Activated CD8-positive, alpha-beta memory T cell treated with anti-CD3 and anti-CD28 coated beads, Interleukin-2, amount 10 ng/mL, durations not matched to agents 7 days and 5 days (primary cell): Measurements from ENCODE around the gene SRGAP1. TPM values are rescaled to one million over a fixed set of nuclear protein-coding genes. Genes with fewer than 3 reads are reported as not detected.
"Not testable (repeated sequence)": the region's sequence is repeated elsewhere in the genome, so short reads cannot be mapped to it uniquely, and the experiment has no call there.

ENCODE experiments used
- ATAC-seq: fragments of 150-1000 bp; cut with Tn5 transposase; one replicate; pipeline ENCODE4 v1.10.0; 2021; ENCODE audit warnings: moderate library complexity
- CTCF ChIA-PET: fragments of 350-600 bp; sonication (Branson Sonifier 250); formaldehyde crosslinking; loops from one replicate; lab custom pipeline; 2021; ENCODE audit warnings: antibody characterized with exemption; lab: Charles Lee
- DNase-seq: peaks from one replicate; pipeline ENCODE4 v3.0.0-alpha.2; 2020
- H3K27ac Mint-ChIP-seq: one replicate; pipeline ENCODE4 v1.8.0; 2021; ENCODE audit warnings: mild to moderate bottlenecking, mixed read lengths
- H3K27me3 Mint-ChIP-seq: one replicate; pipeline ENCODE4 v1.8.0; 2021; ENCODE audit warnings: mixed read lengths
- H3K36me3 Mint-ChIP-seq: one replicate; pipeline ENCODE4 v1.8.0; 2021; ENCODE audit warnings: mild to moderate bottlenecking, mixed read lengths
- H3K4me1 Mint-ChIP-seq: one replicate; pipeline ENCODE4 v1.8.0; 2021; ENCODE audit warnings: mixed read lengths
- H3K4me3 Mint-ChIP-seq: one replicate; pipeline ENCODE4 v1.8.0; 2021; ENCODE audit warnings: mild to moderate bottlenecking, moderate library complexity, mixed read lengths
- H3K9me3 Mint-ChIP-seq: one replicate; pipeline ENCODE4 v1.8.0; 2022; ENCODE audit warnings: low read depth, mixed read lengths
- total RNA-seq, 2 experiments: library from RNA; stranded (reverse); gene quantifications; one replicate each; pipeline ENCODE4 v1.2.3, GENCODE V29; 2021

Gene SRGAP1
- total RNA-seq, 2 experiments from 2014 or later: 0.14 TPM; not detected in 1

GRCh38 chr12:64131456-64131855, 287.0 kb downstream of the SRGAP1 start:
- H3K36me3 Mint-ChIP-seq, H3K27me3 Mint-ChIP-seq, DNase-seq, ATAC-seq, H3K4me1 Mint-ChIP-seq, H3K27ac Mint-ChIP-seq, H3K9me3 Mint-ChIP-seq, H3K4me3 Mint-ChIP-seq, CTCF ChIA-PET: not testable (repeated sequence)

DNA sequence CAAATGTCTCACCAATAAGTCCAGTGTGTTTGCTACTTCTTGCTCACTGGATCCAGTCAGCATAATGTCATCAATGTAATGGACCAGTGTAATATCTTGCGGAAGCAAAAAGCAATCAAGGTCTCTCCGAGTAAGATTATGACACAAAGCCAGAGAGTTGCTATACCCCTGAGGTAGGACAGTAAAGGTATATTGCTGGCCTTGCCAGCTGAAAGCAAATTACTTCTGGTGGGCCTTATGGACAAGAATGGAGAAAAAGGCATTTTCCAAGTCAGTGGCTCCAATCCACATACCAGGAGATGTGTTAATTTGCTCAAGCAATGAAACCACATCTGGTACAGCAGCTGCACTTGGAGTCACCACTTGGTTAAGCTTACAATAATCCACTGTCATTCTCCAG, 288.2 kb downstream of the SRGAP1 start:
- H3K9me3 Mint-ChIP-seq, H3K36me3 Mint-ChIP-seq, H3K4me1 Mint-ChIP-seq, H3K27me3 Mint-ChIP-seq, DNase-seq, H3K4me3 Mint-ChIP-seq, ATAC-seq, H3K27ac Mint-ChIP-seq, CTCF ChIA-PET: not testable (repeated sequence)

GRCh38 chr12:64137117-64137516, 292.6 kb downstream of the SRGAP1 start:
- no peaks in the 10 kb centered on the region for H3K36me3 Mint-ChIP-seq

DNA sequence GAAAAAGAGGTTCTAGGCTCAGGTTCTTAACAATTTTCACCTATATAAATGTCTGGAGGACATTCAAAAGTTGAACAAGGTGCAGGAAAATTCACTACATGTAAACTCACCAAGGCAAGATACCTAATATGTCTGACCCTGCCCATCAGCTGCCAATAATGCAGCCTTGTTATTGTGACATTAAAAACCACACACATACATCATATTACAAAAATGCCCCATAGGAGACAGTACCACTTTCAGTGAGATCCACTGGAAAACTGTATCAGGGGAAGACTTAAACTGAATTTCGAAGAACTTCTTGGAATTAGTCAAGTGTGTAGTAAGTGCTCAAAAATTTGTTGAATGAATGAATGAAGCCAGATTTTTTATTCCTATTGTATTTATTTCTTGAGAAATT, 294.5 kb downstream of the SRGAP1 start:
- H3K27ac Mint-ChIP-seq: no peak overlapping the region
- no peaks in the 10 kb centered on the region for H3K27me3 Mint-ChIP-seq
- ATAC-seq: no peak
- no peak for DNase-seq
- no peak overlapping the region for H3K4me3 Mint-ChIP-seq
- no peaks in the 10 kb centered on the region for H3K4me1 Mint-ChIP-seq
- no peaks in the 10 kb centered on the region for H3K9me3 Mint-ChIP-seq
- CTCF ChIA-PET: no interaction called here
- no peaks in the 10 kb centered on the region for H3K36me3 Mint-ChIP-seq

More at GRCh38 chr12:64137117-64137516, 292.6 kb downstream of the SRGAP1 start:
- Mint-ChIP-seq H3K27me3 (no peaks in the 10 kb centered on the region), H3K9me3 (peaks cover 2% of the 10 kb centered on the region), H3K27ac (no peak overlapping the region), H3K4me3 (no peak overlapping the region), H3K4me1 (no peaks in the 10 kb centered on the region)
- DNase-seq: no peak
- CTCF ChIA-PET: no interaction called here
- ATAC-seq: no peak

DNA sequence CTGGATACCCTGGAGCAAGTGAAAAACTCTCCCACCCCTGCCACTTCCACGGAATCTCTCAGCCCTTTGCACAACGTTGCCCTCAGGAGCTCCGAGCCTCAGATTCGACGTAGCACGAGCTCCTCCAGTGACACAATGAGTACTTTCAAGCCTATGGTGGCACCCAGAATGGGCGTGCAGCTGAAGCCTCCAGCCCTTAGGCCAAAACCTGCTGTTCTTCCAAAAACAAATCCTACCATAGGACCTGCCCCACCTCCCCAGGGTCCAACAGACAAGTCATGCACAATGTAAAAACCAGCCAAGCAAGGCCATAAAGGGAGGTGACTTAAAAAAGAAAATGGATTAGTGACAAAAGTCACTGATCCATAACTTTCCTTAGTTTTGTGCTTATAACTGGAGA, 297.9 kb downstream of the SRGAP1 start:
- Mint-ChIP-seq H3K27ac (no peak overlapping the region), H3K27me3 (no peaks in the 10 kb centered on the region)
- CTCF ChIA-PET: no interaction called here

GRCh38 chr12:64142784-64143183, 298.3 kb downstream of the SRGAP1 start:
- ATAC-seq: no peak
- Mint-ChIP-seq H3K27ac (no peak overlapping the region), H3K27me3 (no peaks in the 10 kb centered on the region), H3K4me3 (no peak overlapping the region), H3K4me1 (peaks cover 7% of the 10 kb centered on the region), H3K9me3 (no peaks in the 10 kb centered on the region), H3K36me3 (no peaks in the 10 kb centered on the region)
- DNase-seq: no peak
- CTCF ChIA-PET: no interaction called here

More for the DNA sequence above, 297.9 kb downstream of the SRGAP1 start:
- H3K36me3 Mint-ChIP-seq: no peaks in the 10 kb centered on the region
- H3K4me1 Mint-ChIP-seq: peaks cover 4% of the 10 kb centered on the region
- H3K4me3 Mint-ChIP-seq: no peak overlapping the region
- no peaks in the 10 kb centered on the region for H3K9me3 Mint-ChIP-seq
- ATAC-seq (no peak), DNase-seq (no peak)

DNA sequence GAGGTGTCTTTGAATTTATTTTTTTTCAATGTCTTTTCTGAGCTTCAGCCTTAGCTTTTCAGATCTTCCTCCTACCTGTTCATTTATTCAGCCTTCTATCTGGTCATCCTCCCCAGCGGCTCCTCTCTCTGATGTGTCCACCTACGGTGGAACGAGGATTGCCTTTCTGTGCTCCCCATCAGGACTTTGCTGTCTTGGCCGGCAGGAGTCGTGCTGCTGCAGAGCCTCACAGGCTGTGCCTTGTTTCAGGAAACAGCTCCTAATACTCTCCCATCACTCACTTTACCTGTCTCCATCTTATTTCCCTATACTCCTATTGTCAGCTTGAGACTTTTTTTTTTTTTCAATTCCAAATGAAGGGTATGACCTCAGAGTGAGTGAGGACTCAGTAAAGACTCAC, 300.7 kb downstream of the SRGAP1 start:
- Mint-ChIP-seq H3K4me3 (no peak overlapping the region), H3K9me3 (no peaks in the 10 kb centered on the region), H3K4me1 (peaks cover 9% of the 10 kb centered on the region), H3K27ac (no peak overlapping the region), H3K27me3 (no peaks in the 10 kb centered on the region), H3K36me3 (no peaks in the 10 kb centered on the region)
- ATAC-seq (no peak), DNase-seq (no peak)
- CTCF ChIA-PET: no interaction called here

DNA sequence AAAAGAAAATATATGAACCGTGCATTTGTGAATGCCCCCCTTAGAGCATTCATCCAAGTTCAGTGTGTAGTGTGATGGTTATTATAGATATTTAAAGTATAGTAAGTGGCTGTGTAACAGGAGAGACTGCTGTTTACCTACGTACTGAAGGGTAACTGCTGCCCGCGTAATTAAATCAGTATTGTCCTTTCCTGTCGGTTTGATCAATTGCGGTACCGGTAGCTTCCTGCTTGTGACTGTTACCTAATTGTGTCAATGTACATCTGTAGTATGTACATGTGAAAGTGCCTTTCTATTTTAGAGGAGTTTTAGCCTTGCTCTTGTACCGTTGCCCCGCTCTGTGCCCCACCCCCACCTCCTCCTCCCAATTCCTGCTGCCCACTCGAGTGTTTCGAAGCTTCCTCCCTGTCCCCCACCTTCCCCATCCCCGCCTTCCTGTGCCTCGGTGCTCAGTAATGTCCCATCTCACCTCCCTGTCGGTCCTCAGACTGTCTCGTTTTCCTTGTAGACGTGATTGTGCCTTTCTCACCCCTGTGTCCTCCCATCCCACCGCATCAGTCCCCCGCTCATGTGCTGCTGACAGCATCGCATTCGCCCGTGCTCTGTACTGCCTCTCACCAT, 302.6 kb downstream of the SRGAP1 start:
- Mint-ChIP-seq H3K27me3 (no peaks in the 10 kb centered on the region), H3K27ac (no peak overlapping the region), H3K36me3 (no peaks in the 10 kb centered on the region), H3K4me1 (peaks cover 9% of the 10 kb centered on the region), H3K9me3 (no peaks in the 10 kb centered on the region), H3K4me3 (peak overlapping the region; percentile 38)
- no peak for ATAC-seq
- no peak for DNase-seq
- CTCF ChIA-PET: no interaction called here

- Mint-ChIP-seq H3K36me3 (no peaks in the 10 kb centered on the region), H3K27ac (no peak overlapping the region), H3K27me3 (no peaks in the 10 kb centered on the region), H3K4me3 (no peak overlapping the region), H3K4me1 (peaks cover 9% of the 10 kb centered on the region), H3K9me3 (no peaks in the 10 kb centered on the region)
- ATAC-seq (no peak), DNase-seq (no peak)
- CTCF ChIA-PET: no interaction called here
Observed at GRCh38 chr12:64147875-64148274, 303.4 kb downstream of the SRGAP1 start.

- Mint-ChIP-seq H3K27me3 (no peaks in the 10 kb centered on the region), H3K9me3 (no peaks in the 10 kb centered on the region), H3K4me3 (no peak overlapping the region), H3K4me1 (no peaks in the 10 kb centered on the region), H3K36me3 (no peaks in the 10 kb centered on the region), H3K27ac (no peak overlapping the region)
- DNase-seq (no peak), ATAC-seq (no peak)
- CTCF ChIA-PET: no interaction called here
Observed at GRCh38 chr12:64154677-64155076, 310.2 kb downstream of the SRGAP1 start.

DNA sequence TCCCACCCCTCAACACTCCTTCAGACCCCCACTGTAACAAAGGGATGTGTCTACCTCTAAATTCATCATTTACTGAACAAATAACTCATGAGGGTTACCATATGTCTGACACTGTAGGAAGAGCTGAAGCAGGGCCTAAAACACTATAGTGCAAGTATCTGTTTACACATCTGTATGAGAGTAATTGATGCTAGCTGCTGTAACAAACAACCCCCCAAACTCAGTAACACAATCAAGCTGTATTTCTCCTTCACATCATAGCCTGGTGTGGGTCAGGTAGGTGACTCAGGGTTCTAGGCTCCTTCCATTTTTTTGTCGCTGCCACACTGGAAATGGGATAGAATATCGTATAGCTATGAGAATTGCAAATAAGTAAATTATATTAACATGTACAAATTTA, 312.6 kb downstream of the SRGAP1 start:
- H3K9me3 Mint-ChIP-seq: no peaks in the 10 kb centered on the region
- no peaks in the 10 kb centered on the region for H3K36me3 Mint-ChIP-seq
- ATAC-seq: no peak
- no peak overlapping the region for H3K4me3 Mint-ChIP-seq
- no peaks in the 10 kb centered on the region for H3K4me1 Mint-ChIP-seq
- CTCF ChIA-PET: no interaction called here
- H3K27me3 Mint-ChIP-seq: no peaks in the 10 kb centered on the region
- no peak for DNase-seq
- no peak overlapping the region for H3K27ac Mint-ChIP-seq

DNA sequence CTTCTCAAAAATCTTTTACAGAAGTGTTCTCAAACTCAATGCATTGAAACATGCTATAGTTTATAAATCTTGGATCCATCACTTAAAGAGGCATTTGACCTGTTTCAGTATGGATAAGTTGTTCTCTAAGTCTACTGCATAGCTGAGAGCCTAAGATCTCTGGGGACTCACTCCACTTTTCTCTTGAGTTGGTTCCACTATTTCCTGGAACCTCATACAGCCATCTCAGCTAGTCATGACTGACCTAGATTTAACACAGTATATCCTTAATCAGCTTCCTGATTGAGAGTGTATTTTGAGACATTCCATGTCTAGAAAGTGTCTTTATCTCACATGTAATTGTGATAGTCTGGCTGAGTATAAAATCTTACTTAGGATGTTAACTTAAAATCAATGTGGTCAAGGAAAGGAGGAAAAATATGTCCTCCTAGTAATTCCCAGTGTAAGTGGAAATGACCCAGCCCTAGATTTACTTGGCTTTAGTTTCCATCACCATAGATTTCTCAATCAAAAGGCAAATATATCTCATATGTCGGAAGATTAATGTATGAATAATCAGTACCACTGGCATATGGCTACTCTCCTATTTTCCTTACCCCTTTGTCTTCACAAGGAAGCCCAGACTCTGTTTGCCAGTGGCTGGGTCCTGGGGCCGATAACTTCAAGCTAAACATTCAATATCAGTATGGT, 315.7 kb downstream of the SRGAP1 start:
- Mint-ChIP-seq H3K4me1 (no peaks in the 10 kb centered on the region), H3K27me3 (no peaks in the 10 kb centered on the region), H3K4me3 (no peak overlapping the region), H3K27ac (no peak overlapping the region), H3K9me3 (no peaks in the 10 kb centered on the region), H3K36me3 (no peaks in the 10 kb centered on the region)
- no peak for DNase-seq
- ATAC-seq: no peak
- CTCF ChIA-PET: no interaction called here

GRCh38 chr12:64160711-64161060, 316.2 kb downstream of the SRGAP1 start:
- Mint-ChIP-seq H3K36me3 (no peaks in the 10 kb centered on the region), H3K27me3 (no peaks in the 10 kb centered on the region), H3K4me1 (no peaks in the 10 kb centered on the region), H3K4me3 (no peak overlapping the region), H3K9me3 (no peaks in the 10 kb centered on the region), H3K27ac (no peak overlapping the region)
- DNase-seq (no peak), ATAC-seq (no peak)
- CTCF ChIA-PET: no interaction called here

DNA sequence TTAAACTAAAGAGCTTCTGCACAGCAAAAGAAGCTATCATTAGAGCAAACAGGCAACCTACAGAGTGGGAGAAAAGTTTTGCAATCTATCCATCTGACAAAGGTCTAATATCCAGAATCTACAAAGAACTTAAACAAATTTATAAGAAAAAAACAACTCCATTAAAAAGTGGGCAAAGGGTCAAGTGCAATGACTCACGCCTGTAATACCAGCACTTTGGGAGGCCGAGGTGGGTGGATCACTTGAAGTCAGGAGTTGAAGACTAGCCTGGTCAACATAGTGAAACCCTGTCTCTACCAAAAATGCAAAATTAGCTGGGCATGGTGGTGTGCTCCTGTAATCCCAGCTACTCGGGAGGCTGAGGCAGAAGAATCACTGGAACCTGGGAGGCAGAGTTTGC, 322.1 kb downstream of the SRGAP1 start:
- CTCF ChIA-PET, H3K4me1 Mint-ChIP-seq, H3K27me3 Mint-ChIP-seq, H3K27ac Mint-ChIP-seq, H3K9me3 Mint-ChIP-seq, H3K36me3 Mint-ChIP-seq, DNase-seq, ATAC-seq, H3K4me3 Mint-ChIP-seq: not testable (repeated sequence)
